ENCODE data around the gene MEPCE.
"Not testable (repeated sequence)": the region's sequence is repeated elsewhere in the genome, so short reads cannot be mapped to it uniquely, and the experiment has no call there.

MEPCE gene

DNA sequence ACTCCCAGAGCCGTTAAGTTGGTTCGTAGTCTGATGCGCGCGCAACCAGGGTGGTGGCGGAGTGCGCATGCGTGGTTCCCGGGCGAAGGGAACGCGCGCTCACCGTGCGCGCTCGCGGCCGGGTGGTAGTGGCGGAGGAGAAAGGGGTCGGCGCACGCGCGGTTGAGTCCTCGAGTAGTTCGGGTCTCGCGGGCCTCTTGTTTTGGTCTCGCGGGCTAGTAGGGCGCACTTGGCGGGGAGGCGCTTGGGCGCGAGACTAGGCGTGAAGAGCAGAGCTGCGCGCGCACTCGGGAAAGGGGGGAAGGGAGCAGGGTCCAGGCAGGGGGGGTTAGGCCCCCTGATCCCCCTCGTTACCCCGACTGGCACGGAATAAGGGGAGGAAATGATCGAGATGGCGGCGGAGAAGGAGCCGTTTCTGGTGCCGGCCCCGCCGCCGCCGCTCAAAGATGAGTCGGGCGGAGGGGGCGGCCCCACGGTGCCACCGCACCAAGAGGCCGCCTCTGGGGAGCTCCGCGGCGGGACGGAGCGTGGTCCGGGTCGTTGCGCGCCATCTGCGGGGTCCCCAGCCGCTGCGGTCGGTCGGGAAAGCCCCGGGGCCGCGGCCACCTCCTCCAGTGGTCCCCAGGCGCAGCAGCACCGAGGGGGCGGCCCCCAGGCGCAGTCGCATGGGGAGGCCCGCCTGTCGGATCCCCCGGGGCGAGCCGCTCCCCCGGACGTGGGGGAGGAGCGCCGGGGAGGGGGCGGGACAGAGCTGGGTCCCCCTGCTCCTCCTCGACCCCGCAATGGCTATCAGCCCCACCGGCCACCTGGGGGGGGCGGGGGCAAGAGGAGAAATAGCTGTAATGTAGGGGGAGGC is at the start of gene MEPCE:
MEPCE (plus strand) TSS at position 195 of the 856 bp plus-strand sequence; CDS start at position 383, 188 bp downstream.
- DNase-seq: peak; percentile 93

- no peak for DNase-seq
These were observed 49.4 kb upstream of the MEPCE start for GRCh38 chr7:100380196-100380595.

GRCh38 chr7:100381531-100382233 is 47.9 kb upstream of the MEPCE start:
- DNase-seq: not testable (repeated sequence)

DNA sequence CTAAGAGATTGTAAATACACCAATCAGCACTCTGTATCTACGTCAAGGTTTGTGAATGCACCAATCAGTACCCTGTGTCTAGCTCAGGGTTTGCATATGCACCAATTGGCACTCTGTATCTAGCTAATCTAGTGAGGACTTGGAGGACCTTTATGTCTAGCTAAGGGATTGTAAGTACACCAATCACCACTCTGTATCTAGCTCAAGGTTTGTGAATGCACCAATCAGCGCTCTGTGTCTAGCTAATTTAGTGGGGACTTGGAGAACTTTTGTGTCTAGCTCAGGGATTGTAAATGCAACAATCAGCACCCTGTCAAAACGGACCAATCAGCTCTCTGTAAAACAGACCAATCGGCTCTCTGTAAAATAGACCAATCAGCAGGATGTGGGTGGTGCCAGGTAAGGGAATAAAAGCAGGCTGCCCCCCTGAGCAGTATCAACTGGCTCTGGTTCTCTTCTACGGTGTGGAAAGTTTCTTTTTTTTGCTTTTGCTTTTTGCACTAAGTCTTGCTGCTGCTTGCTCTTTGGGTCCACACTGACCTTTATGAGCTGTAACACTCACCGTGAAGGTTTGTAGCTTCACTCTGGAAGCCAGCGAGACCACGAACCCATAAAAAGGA is 47.3 kb upstream of the MEPCE start:
- not testable (repeated sequence) for DNase-seq

DNA sequence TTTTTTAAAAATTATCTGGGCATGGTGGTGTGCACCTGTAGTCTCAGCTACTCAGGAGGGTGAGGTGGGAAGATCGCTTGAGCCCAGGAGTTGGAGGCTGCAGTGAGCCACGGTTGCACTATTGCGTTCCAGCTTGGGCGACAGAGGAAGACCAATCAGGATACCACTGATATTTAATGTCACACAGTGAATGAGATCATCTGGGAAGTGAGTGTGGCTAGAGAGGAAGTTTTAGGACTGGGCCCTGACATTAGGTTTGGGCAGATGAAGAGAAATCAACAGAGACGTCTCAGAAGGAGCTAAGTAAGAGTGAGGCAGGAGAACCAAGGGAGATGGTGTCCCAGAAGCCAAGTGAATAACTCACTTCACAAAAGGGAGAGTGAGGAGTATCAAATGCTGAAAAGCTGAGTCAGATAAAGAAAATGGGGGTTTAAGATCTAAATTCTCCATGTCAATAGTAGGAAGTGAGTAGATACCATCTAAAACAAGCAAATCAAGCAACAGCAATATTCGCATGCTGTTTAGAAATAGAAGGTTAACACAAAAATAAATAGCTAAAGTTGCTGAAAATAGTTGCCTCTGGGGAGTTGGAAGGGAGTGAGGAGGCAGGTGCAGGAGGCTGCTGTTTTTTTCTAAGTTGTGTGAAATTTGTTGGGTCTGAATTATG is 44.9 kb upstream of the MEPCE start:
- no peak for DNase-seq

- no peak for DNase-seq
These were observed 42.7 kb upstream of the MEPCE start for GRCh38 chr7:100386940-100387339.

DNA sequence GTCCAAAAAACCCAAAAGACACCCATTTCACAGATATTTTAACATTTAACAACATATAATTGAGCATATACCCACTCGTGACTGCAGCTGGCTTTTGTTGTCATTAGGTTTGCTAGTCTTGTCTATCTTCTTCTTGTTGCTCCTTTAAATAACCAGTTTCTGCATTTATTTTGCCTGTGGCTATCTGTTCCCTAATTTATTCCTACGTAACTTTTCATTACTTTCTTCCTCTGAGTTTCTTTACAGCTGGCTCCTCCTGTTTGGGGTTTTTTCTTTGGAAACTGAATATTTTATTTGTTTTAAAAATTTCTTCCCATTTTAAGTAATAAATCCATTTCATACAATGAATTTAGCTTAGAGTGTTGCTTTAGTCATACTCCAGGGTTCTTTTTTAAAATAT is 41.9 kb upstream of the MEPCE start:
- no peak for DNase-seq

- no peak for DNase-seq
These were observed 40.1 kb upstream of the MEPCE start for GRCh38 chr7:100389437-100390088.

GRCh38 chr7:100390286-100391009 is 39.2 kb upstream of the MEPCE start:
- DNase-seq: no peak

- no peak for DNase-seq
These were observed 36.3 kb upstream of the MEPCE start for GRCh38 chr7:100393233-100393905.

GRCh38 chr7:100394077-100394476 is 35.6 kb upstream of the MEPCE start:
- no peak for DNase-seq

DNA sequence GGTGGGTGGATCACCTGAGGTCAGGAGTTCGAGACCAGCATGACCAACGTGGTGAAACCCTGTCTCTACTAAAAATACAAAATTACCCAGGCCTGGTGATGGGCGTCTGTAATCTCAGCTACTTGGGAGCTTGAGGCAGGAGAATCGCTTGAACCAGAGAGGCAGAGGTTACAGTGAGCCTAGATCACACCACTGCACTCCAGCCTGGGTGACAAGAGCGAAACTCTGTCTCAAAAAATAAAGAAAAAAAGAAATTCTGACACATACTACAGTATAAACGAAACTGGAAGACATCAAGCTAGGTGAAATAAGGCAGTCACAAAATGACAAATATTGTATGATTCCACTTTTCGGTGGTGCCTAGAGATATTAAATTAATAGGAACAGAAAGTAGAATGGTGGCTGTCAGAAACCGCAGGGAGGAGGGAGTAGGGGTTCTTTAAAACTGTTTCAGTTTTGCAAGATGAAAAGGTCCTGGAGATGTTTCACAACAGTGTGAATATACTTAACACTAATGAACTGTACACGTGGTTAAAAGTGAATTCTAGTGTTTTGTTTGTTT is 33.1 kb upstream of the MEPCE start:
- DNase-seq: no peak

GRCh38 chr7:100397315-100398081 is 32.1 kb upstream of the MEPCE start:
- no peak for DNase-seq

DNA sequence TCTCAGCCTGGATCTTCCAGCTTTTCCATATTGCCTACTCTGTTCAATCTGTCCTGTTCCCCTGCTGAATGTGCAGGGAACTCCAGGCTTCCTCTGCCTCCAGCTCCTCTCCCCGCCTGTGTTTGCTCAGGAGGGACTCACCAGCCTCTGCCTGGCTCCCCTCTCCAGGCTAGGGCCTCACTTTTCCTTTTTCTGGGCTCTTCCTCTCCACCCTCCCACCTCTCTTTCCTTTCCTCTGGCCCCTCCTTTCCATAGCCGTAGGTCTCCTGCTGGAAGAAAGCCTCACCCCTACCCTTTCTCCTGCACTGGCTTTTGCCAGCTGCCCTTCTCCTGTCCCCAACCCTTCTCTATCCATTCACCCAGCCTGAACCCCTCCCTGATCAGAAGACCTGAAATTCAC is 31.4 kb upstream of the MEPCE start:
- DNase-seq: no peak

- DNase-seq: no peak
These were observed 29.6 kb upstream of the MEPCE start for GRCh38 chr7:100400041-100400440.

DNA sequence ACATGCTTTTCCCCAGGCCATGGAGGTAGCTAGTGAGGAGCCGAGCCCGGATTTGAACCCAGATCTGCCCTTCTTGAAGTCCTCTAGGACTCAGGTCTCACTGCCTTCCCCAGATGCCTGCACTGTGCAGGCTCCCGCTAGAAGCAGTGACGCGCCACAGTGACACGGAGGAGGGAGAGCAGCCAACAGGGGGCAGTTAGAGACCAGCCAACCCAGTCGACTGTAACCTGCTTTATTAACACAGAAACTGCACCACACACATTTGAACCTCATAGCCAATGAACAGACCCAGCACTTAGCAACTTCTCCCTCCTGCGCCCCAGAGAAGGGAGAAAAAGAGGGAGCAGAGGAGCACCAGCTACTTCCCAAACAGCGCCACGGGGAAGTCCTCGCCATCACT is 29.0 kb upstream of the MEPCE start:
- no peak for DNase-seq

- no peak for DNase-seq
These were observed 27.8 kb upstream of the MEPCE start for GRCh38 chr7:100401811-100402210.

- DNase-seq: no peak
These were observed 27.4 kb upstream of the MEPCE start for GRCh38 chr7:100402241-100402640.

DNA sequence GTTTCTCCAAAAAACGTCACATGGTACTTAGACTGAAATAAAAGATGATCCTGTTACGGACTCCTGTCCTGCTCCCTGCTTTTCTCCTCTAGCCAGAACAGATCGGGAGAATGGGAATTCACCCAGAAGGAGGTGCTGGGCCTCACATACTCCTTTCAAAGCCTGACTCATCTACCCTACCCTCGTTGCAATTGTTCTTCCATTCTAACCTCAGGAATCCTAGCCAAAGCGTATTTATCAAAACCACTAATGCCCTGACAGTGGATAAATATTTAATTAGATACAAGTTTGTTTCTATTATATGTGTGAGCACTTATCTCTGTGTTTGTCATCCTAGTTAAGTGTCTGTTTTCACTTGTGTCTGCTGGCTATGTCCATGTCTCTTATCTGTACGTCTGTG is 22.9 kb upstream of the MEPCE start:
- DNase-seq: no peak
